CMK (cell line): ENCODE measurements around the gene ATG10.
A peak's percentile ranks its signal among the peaks of the same experiment; 100 is the strongest.
"Not testable (repeated sequence)": the region's sequence is repeated elsewhere in the genome, so short reads cannot be mapped to it uniquely, and the experiment has no call there.

ENCODE experiments used
- DNase-seq: peaks from one replicate; pipeline ENCODE4 v3.0.0-alpha.2; 2010; ENCODE audit warnings: low read depth

The ATG10 gene

DNA sequence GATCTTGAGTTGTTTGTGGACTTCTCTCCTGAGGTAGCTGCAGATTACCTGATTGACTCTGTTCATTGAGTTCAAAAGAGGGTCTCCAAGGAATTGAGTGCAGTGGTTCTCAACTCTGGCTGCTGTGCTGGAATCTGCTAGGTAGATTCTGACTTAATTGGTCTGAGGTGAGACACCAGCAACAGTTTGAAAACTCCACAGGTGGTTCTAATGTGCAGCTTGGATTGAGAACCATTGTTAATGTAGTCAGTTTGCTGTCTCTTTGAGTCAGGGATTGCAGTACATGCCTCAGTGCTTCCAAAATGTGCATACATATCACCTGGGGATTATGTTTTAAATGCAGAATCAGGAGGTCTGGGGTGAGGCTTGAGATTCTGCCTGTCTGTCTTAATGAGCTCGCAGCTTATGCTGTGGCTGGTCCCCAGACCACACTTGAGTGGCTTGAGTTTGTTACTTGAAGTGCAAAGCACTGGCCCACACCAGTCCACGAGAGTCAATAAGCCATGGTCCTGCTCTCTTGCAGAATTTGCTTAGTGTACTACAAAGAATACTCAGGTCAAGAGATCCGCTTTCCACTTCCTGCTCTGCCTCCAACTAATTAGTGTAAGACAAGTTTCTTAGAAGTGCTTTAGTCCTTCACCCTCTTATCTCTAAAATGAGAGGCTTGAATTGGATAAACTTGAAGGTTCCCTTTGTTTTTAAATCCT, 82.3 kb downstream of the ATG10 start:
- no peak for DNase-seq

DNA sequence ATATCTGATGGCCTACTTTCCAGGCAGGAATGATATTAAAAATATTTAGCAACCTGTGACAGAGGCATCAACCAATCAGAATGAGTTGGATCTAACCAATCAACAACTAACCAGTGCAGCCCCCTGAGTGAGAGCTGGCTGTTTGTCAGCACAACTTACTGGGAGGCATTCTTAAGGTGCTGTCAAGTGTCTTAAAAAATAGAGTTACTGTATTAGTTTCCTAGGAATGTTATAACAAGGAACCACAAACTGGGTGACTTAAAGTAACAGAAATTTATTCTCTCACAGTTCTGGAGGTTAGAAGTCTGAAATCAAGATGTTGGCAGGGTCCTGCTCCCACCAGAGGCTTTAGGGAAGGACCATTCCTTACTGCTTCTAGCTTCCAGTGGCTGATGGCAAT, 85.2 kb downstream of the ATG10 start:
- no peak for DNase-seq

- no peak for DNase-seq
Observed at GRCh38 chr5:82058710-82059109, 86.9 kb downstream of the ATG10 start.

DNA sequence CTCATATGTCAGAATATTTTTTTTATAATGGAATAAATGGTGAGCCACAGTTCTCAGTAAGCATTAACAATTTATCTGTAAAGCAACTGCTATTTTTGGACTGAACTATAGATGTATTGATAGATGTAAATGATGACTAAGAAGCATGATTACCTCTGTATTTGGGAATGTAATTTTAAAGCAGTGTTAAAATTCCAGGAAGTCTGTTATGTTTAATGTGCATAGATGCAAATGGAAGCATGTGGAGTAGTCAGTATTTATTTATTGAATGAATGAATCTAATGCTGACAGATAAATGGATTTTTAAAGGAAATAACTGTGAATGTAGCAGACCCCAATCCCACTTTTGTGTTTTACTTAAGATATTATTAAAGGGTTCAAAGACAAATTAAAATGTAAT, 95.0 kb downstream of the ATG10 start:
- DNase-seq, result no peak

DNA sequence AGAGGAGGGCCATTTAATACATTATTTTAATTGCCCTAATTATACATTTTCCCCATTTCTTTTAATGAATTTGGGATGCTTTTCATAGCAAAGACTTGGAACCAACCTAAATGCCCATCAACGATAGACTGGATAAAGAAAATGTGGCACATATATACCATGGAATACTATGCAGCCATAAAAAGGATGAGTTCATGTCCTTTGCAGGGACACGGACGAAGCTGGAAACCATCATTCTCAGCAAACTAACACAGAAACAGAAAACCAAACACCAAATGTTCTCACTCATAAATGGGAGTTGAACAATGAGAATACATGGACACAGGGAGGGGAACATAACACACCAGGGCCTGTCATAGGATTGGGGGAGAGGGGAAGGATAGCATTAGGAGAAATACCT, 96.2 kb downstream of the ATG10 start:
- DNase-seq, result not testable (repeated sequence)

DNA sequence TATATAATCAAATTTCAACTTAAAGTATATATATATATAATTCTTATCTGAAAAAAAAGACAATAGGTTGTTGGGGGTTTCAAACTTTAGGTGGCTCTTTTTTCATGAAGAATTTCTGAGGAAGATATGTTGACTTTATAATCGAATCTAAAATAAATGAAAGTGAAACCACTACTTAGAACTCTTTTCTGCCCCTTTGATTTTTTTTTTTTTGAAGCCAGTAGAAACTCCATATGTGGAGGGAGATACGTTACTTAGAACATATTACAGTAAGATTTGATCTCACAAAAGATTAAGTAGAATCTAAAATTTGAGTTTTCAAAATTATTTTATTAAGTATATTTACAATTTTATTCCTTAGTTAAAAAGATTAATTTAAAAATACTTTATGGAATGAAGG, 96.9 kb downstream of the ATG10 start:
- no peak for DNase-seq

GRCh38 chr5:82072138-82072537, 100.3 kb downstream of the ATG10 start:
- no peak for DNase-seq

- no peak for DNase-seq
Observed at GRCh38 chr5:82073179-82073578, 101.4 kb downstream of the ATG10 start.

- no peak for DNase-seq
Observed at GRCh38 chr5:82074950-82075349, 103.1 kb downstream of the ATG10 start.

- no peak for DNase-seq
Observed at GRCh38 chr5:82077496-82077895, 105.7 kb downstream of the ATG10 start.

- DNase-seq, result no peak
Observed at GRCh38 chr5:82091617-82092016, 119.8 kb downstream of the ATG10 start.

GRCh38 chr5:82095536-82095935, 123.7 kb downstream of the ATG10 start:
- no peak for DNase-seq

DNA sequence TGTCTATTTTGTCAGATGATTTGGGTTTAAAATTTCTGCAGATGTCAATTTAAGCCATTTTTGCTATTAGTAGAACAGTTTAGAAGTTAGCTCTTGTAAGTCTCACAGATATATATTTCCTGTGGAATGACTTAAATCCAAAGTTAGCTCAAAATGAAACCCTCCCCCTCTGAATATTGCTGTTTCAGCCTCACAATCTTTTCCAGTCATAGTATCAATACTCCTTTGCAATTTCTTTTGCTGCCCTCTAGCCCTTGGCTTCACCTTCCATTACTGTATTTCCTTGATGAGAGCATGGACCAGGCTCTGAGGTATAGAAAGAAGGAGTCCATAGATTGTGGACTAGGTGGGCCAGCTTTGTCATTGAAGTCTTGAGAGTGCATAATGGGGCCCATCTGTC, 124.4 kb downstream of the ATG10 start:
- no peak for DNase-seq

- no peak for DNase-seq
Observed at GRCh38 chr5:82100303-82101077, 128.7 kb downstream of the ATG10 start.

GRCh38 chr5:82104872-82105271, 133.0 kb downstream of the ATG10 start:
- no peak for DNase-seq

DNA sequence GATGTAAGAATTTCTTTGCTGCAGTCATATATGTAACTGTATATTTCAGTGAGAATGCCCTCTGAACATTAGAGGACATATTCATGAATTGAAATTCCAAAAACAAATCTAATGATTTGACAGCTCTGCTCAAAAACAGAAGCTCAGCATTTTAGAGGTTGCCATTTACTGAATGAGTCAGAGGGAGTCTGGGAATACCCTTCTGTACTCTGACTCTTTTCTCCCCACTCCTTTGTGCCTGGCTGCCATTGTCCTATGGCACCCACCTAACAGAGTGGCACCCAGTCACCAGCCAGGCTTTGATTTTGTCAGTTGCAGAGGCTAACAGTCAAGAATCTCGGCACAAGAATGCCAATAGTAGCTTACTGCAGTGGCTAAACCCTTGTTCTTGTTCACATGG, 133.6 kb downstream of the ATG10 start:
- no peak for DNase-seq

DNA sequence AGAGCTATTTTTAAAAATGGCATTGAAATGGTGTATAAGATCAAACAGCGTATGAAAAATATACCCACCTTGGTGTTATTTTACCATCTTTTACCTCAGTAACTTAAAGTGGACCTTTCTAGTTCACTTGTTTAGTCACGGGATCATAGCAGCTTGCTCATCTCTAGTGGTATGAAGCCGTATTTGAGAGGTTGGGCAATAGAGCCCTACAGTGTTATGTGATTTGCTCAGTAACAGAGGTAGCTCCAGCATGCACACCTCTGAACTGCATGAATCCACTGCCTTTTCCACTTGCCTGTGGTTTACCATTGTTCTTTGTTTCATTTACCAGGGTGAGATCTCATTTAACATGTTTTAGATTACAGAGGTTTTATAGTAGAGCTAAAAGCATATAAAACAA, 134.4 kb downstream of the ATG10 start:
- no peak for DNase-seq

DNA sequence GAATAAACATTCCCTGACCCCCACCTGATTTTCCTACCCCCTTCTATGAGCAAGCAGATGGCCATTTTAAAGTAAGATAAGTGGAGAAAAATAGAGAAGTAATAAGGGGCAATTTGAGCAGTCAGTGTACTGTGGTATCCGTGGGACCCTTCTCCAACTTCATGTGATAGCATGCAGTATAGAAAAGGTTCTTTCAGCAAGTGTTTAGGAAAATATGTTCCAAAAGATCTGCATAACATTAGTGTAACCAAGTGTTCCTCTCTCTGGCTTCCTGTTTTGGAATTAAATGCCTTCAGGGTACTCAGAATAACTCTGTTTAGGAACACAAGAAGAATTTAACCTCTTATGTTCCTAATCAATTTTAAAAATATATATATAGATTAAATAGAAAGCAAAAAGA, 134.9 kb downstream of the ATG10 start:
- peak; percentile 8 for DNase-seq

- DNase-seq, result no peak
Observed at GRCh38 chr5:82107267-82107666, 135.4 kb downstream of the ATG10 start.

GRCh38 chr5:82109013-82109412, 137.2 kb downstream of the ATG10 start:
- DNase-seq, result no peak

GRCh38 chr5:82109915-82110314, 138.1 kb downstream of the ATG10 start:
- DNase-seq, result not testable (repeated sequence)

DNA sequence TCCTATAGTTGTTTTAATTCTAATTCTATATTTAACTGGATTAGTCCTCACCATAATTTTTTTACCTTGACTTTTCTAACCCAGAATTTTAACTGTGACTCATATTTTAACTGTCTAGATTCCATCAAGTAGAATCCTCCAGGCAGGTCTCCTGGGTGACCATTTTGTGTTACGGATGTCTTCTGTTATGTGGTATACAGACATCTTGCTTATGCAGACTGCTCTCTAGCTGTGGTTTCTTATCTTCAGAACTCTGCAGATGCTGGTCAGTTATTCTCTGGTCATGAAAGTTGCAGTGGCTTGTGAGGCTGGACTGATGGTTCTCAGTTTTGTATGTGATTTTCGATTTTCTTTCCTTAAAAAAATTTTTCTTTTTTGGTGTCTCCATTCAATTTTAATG, 139.4 kb downstream of the ATG10 start:
- peak; percentile 59 for DNase-seq

DNA sequence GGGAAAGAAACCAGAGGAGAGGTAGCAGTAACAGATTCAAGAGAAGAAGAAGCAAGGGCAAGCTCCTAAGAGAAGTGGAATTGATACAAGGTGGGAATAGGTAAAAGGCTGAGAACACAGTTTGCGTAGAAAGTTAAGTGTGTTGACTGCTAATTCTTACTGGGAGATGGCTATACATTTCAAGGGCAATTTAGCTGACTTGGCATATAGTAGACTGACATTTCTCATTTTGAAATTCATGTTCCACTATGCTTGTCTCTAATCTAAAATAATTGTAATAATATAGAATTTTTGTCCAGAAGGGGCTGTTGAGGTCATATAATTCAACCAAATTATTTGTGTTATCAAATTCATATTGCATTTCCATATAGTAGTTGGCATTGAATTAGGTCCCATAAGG, 144.0 kb downstream of the ATG10 start:
- DNase-seq, result no peak

GRCh38 chr5:82119889-82120288, 148.1 kb downstream of the ATG10 start:
- DNase-seq, result no peak
